ENCODE data around the gene AFDN.

The AFDN gene

GRCh38 chr6:167988154-167988495, 161.4 kb downstream of the AFDN start:
- no peak overlapping the region for H3K4me3 ChIP-seq (replicated peaks; ENCODE audit: low read depth, low read length)
- DNase-seq (ENCODE audit: low read depth), result no peak
- TF ChIP-seq, protein P1, sequence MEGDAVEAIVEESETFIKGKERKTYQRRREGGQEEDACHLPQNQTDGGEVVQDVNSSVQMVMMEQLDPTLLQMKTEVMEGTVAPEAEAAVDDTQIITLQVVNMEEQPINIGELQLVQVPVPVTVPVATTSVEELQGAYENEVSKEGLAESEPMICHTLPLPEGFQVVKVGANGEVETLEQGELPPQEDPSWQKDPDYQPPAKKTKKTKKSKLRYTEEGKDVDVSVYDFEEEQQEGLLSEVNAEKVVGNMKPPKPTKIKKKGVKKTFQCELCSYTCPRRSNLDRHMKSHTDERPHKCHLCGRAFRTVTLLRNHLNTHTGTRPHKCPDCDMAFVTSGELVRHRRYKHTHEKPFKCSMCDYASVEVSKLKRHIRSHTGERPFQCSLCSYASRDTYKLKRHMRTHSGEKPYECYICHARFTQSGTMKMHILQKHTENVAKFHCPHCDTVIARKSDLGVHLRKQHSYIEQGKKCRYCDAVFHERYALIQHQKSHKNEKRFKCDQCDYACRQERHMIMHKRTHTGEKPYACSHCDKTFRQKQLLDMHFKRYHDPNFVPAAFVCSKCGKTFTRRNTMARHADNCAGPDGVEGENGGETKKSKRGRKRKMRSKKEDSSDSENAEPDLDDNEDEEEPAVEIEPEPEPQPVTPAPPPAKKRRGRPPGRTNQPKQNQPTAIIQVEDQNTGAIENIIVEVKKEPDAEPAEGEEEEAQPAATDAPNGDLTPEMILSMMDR (IDR thresholded peaks at IDR 0.05; ENCODE audit: low read length, missing control alignments), result no peak

GRCh38 chr6:167988945-167989841, 162.5 kb downstream of the AFDN start:
- no peak for DNase-seq (ENCODE audit: low read depth)
- TF ChIP-seq, protein P1 (IDR thresholded peaks at IDR 0.05; ENCODE audit: low read length, missing control alignments), result no peak
- H3K4me3 ChIP-seq (replicated peaks; ENCODE audit: low read depth, low read length), result no peak overlapping the region

DNA sequence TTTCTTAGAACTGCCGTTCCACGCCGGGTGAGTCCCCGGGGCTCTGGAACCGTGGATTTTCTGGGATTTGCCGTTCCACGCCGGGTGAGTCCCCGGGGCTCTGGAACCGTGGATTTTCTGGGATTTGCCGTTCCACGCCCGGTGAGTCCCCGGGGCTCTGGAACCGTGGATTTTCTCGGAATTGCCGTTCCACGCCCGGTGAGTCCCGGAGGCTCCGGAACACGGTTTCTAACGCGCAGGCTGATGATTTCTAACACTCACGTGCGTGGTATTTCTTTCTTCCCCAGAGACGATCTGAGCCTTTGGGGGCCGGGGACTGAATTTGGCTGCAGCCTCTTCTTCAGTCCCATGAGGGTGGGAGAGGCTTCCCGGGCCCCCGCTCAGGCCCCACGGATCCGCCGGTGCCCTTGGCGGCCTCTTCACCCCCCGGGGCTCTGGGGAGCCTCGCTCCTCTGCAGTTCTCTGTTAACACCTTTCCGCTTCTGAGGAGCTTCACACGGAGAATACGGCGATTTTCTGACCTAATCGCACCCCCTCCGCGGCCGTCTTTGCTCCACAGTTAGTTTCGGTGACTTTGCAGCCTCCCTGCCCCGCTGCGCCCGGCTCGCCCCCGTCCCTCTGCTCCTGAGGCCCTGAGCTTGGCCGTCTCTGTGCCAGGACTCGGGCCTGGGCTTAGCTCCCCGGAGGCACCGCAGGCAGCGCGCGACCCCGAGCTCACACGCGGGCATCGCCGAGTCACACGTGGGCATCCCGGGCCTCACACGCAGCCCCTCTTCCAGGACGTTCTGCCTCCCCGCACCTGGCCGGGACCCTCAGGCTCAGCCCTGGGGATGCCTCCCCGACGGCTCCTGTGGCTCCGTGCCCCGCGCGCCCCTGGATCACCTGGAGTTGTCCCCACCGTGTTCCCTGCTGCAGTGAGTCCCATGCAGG, 163.6 kb downstream of the AFDN start:
- DNase-seq (ENCODE audit: low read depth), result no peak
- TF ChIP-seq, protein P1 (IDR thresholded peaks at IDR 0.05; ENCODE audit: low read length, missing control alignments), result no peak
- H3K4me3 ChIP-seq (replicated peaks; ENCODE audit: low read depth, low read length), result no peak overlapping the region

DNA sequence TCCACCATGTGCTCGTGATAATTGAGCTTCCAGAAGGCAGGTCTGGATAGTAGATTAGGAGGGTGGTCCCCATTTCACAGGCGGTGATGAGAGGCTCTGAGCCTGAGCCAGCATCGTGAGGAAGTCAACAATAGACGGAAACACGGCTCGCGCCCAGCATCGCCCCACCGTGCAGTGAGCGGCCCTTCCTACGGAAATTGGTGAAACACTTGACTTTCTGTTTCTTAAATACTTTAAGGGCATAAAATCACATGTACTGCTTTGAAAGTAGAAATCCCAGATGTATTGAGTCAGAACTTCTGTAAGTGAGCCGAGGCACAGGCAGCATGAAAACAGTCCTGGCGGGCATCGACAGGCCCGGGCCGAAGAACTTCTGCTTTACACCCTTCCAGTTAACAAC, 166.5 kb downstream of the AFDN start:
- DNase-seq (ENCODE audit: low read depth), result no peak
- H3K4me3 ChIP-seq (replicated peaks; ENCODE audit: low read depth, low read length), result no peak overlapping the region
- TF ChIP-seq, protein P1 (IDR thresholded peaks at IDR 0.05; ENCODE audit: low read length, missing control alignments), result no peak

DNA sequence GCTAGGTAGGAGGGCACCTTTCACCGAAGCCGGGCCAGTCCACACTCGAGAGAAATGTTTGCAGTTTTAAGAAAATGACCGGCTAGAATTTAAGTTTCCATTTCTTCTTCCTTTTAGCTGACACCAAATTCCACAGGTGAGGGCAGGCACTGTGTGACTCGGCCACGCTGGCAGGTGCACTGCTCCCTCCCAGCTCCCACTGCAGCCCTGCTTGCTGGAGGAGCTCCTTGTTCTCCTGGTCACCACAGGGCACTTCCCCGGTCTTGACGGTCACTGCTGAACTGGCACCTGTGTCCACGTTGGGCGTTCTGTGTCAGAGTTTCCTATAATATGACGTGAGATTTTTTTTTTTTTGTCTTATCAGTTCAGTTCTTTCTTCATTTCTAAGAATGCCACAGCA, 167.1 kb downstream of the AFDN start:
- TF ChIP-seq, protein P1 (IDR thresholded peaks at IDR 0.05; ENCODE audit: low read length, missing control alignments), result no peak
- no peak overlapping the region for H3K4me3 ChIP-seq (replicated peaks; ENCODE audit: low read depth, low read length)
- DNase-seq (ENCODE audit: low read depth), result no peak

- H3K4me3 ChIP-seq (replicated peaks; ENCODE audit: low read depth, low read length), result no peak overlapping the region
- DNase-seq (ENCODE audit: low read depth), result no peak
- TF ChIP-seq, protein P1 (IDR thresholded peaks at IDR 0.05; ENCODE audit: low read length, missing control alignments), result no peak
These were observed 168.6 kb downstream of the AFDN start for GRCh38 chr6:167995302-167995701.

Data from fibroblast of pulmonary artery (primary cell).